ENCODE data around the gene SLF1.

GRCh38 chr5:94571415-94571814, 47.1 kb upstream of the SLF1 start:
- TF ChIP-seq NRF1 (IDR thresholded peaks at IDR 0.05; ENCODE audit: low read depth, low read length) = no peak
- TF ChIP-seq CTCF (IDR thresholded peaks at IDR 0.05) = no peak
- no peak for TF ChIP-seq GABPA (IDR thresholded peaks at IDR 0.05; ENCODE audit: low read depth)
- no peak for TF ChIP-seq MAX (IDR thresholded peaks at IDR 0.05; ENCODE audit: low read depth)
- TF ChIP-seq POLR2AphosphoS5 (IDR thresholded peaks at IDR 0.05; ENCODE audit: low read depth, low read length) = no peak
- TF ChIP-seq REST (IDR thresholded peaks at IDR 0.05; ENCODE audit: low read depth, low read length) = no peak
- no peak for TF ChIP-seq IRF3 (IDR thresholded peaks at IDR 0.05; ENCODE audit: low read depth, low read length)
- no peak for TF ChIP-seq EP300 (IDR thresholded peaks at IDR 0.05; ENCODE audit: borderline replicate concordance in 1 of 2, low read depth in 1 of 2, low read length in 1 of 2)
- TF ChIP-seq TAF1 (IDR thresholded peaks at IDR 0.05; ENCODE audit: borderline replicate concordance, low read depth, low read length) = no peak

Measured in SK-N-SH (cell line).